Measurements from ENCODE around the gene VWA3A. TPM values are rescaled to one million over a fixed set of nuclear protein-coding genes. Genes with fewer than 3 reads are reported as not detected.

The VWA3A gene
- total and polyA plus RNA-seq, 2 donors (not counting 3 experiments of a cell fraction or from before 2014, with no cell fraction given) = 0.12 to 0.84 TPM

- intact Hi-C loops (cut with micrococcal nuclease) = no loop called here
- H3K9ac ChIP-seq (replicated peaks; ENCODE audit: extremely low read depth, insufficient read depth, low read length) = no peak overlapping the region
- no peaks in the 10 kb centered on the region for H3K79me2 ChIP-seq (ENCODE audit: control insufficient read depth, insufficient read depth, low read length)
- no peak for FAIRE-seq
- H3K9me1 ChIP-seq (replicated peaks; ENCODE audit: control insufficient read depth, extremely low read depth, insufficient read depth, low read length) = no peaks in the 10 kb centered on the region
- H3K27me3 ChIP-seq (ENCODE audit: control insufficient read depth in 2 of 2, insufficient read depth in 2 of 2, low read length in 2 of 2) = no peaks in the 10 kb centered on the region
- no peak overlapping the region for H2AFZ ChIP-seq (ENCODE audit: low read depth, low read length)
- ChIA-PET CTCF (interaction anchor here (1.2 to 3.3 kb wide), 4 partner anchors 9 to 99 kb away, joined by 5 to 30 read pairs (median 8); no protein-coding TSS in a partner anchor), POLR2A (no interaction called here)
- no peaks in the 10 kb centered on the region for H4K20me1 ChIP-seq (replicated peaks; ENCODE audit: control insufficient read depth, extremely low read depth, insufficient read depth, low read length)
- no peak overlapping the region for H3K27ac ChIP-seq (ENCODE audit: insufficient read depth, low read depth, low read length)
- H3K4me2 ChIP-seq (ENCODE audit: insufficient read depth, low read length) = no peak overlapping the region
- TF ChIP-seq MAX (IDR thresholded peaks at IDR 0.05; ENCODE audit: insufficient read depth, insufficient read length) (no peak), EZH2 (IDR thresholded peaks at IDR 0.05; ENCODE audit: borderline replicate concordance, low read depth, low read length, severe bottlenecking) (no peak), CTCF (IDR thresholded peaks at IDR 0.05; ENCODE audit: extremely low read depth in 1 of 2, insufficient read depth in 1 of 2, low read depth in 1 of 2, low read length in 2 of 2) (no peak), MYC (IDR thresholded peaks at IDR 0.05; ENCODE audit: low read depth, low read length) (no peak), FOS (IDR thresholded peaks at IDR 0.05; ENCODE audit: borderline replicate concordance, insufficient read depth, low read length) (no peak), JUN (IDR thresholded peaks at IDR 0.05; ENCODE audit: borderline replicate concordance, insufficient read depth, insufficient read length, low read depth) (no peak), GATA2 (IDR thresholded peaks at IDR 0.05; ENCODE audit: insufficient read depth, insufficient read length, low read depth, low read length) (no peak), POLR2A (IDR thresholded peaks at IDR 0.05; ENCODE audit: low read depth, low read length) (no peak), POLR2AphosphoS5 (IDR thresholded peaks at IDR 0.05; ENCODE audit: insufficient read depth, low read depth, low read length) (no peak)
- H3K4me3 ChIP-seq (replicated peaks in 1 of 3; ENCODE audit: insufficient read depth in 1 of 3, low read depth in 1 of 3, low read length in 3 of 3) = no peak overlapping the region
- H3K36me3 ChIP-seq (ENCODE audit: control insufficient read depth in 2 of 2, extremely low read depth in 1 of 2, insufficient read depth in 2 of 2, low read length in 2 of 2) = no peaks in the 10 kb centered on the region
- no peaks in the 10 kb centered on the region for H3K4me1 ChIP-seq (ENCODE audit: control insufficient read depth, extremely low read depth, insufficient read depth, low read length)
- dilution Hi-C loops (cut with MboI; ENCODE audit: extremely low pct_ligation_motif_present, low sequenced_read_pairs) = no loop called here
- DNase-seq (ENCODE audit: low read depth, low spot score) = no peak
- no TSS peak for BruUV-seq (replicated peaks)
- no peaks in the 10 kb centered on the region for H3K9me3 ChIP-seq (replicated peaks; ENCODE audit: control insufficient read depth, insufficient read depth, low read length)
These were observed 2.4 kb upstream of the VWA3A start for GRCh38 chr16:22089910-22090309.

All from endothelial cell of umbilical vein (primary cell).